OCI-LY1 (cell line): ENCODE results near the gene ETV5.

Source experiments
- H2AFZ ChIP-seq: fragments of 200-600 bp; sonication (generic), shearing (Covaris generic); 2 replicates; pipeline ENCODE4 v1.6.0; 2014; ENCODE audit warnings: antibody characterized with exemption, mild to moderate bottlenecking, low read length
- H3F3A ChIP-seq: fragments of 200-600 bp; sonication (generic), shearing (Covaris generic); 2 replicates; pipeline ENCODE4 v1.6.0; 2014; ENCODE audit warnings: mild to moderate bottlenecking, antibody characterized with exemption, low read length, moderate library complexity; ENCODE audit not compliant: insufficient read depth
- H3K27ac ChIP-seq: fragments of 200-600 bp; sonication (generic); 2 replicates; pipeline ENCODE4 v1.5.1; 2014; ENCODE audit warnings: low read length, mixed run types, mild to moderate bottlenecking, low read depth; ENCODE audit not compliant: poor library complexity, severe bottlenecking
- H3K27me3 ChIP-seq: fragments of 200-600 bp; sonication (generic); 2 replicates; pipeline ENCODE4 v1.6.0; 2014; ENCODE audit warnings: antibody characterized with exemption, mild to moderate bottlenecking, low read length, moderate library complexity; ENCODE audit not compliant: insufficient read depth
- H3K36me3 ChIP-seq: fragments of 200-600 bp; sonication (generic); 2 replicates; pipeline ENCODE4 v1.6.1; 2014; ENCODE audit warnings: mild to moderate bottlenecking, antibody characterized with exemption, low read length, moderate library complexity, mixed read lengths; ENCODE audit not compliant: insufficient read depth
- H3K4me1 ChIP-seq: fragments of 200-600 bp; sonication (generic); 2 replicates; pipeline ENCODE4 v1.5.1; 2014; ENCODE audit warnings: mild to moderate bottlenecking, low read length, moderate library complexity; ENCODE audit not compliant: insufficient read depth, severe bottlenecking
- H3K4me2 ChIP-seq: fragments of 200-600 bp; sonication (generic), shearing (Covaris generic); 2 replicates; pipeline ENCODE4 v1.6.1; 2014; ENCODE audit warnings: low read length
- H3K4me3 ChIP-seq: fragments of 200-600 bp; sonication (generic); 2 replicates; pipeline ENCODE4 v1.5.1; 2014; ENCODE audit warnings: low read length, low read depth, mild to moderate bottlenecking, mixed read lengths; ENCODE audit not compliant: poor library complexity, severe bottlenecking
- H3K79me2 ChIP-seq: fragments of 200-600 bp; shearing (Covaris generic); 2 replicates; pipeline ENCODE4 v1.6.1; 2016; ENCODE audit warnings: mixed run types, low read length, mixed read lengths; ENCODE audit not compliant: insufficient read depth
- H3K9ac ChIP-seq: fragments of 200-600 bp; sonication (generic), shearing (Covaris generic); 2 replicates; pipeline ENCODE4 v1.6.1; 2014; ENCODE audit warnings: mild to moderate bottlenecking, low read length, mixed read lengths
- H3K9me2 ChIP-seq: fragments of 200-600 bp; sonication (generic), shearing (Covaris generic); 2 replicates; pipeline ENCODE4 v1.6.1; 2014; ENCODE audit warnings: low read depth, mild to moderate bottlenecking, low read length, mixed read lengths
- H3K9me3 ChIP-seq: fragments of 200-600 bp; shearing (Covaris generic); 2 replicates; pipeline ENCODE4 v1.6.1; 2014; ENCODE audit warnings: low read length, mixed read lengths
- H4K20me1 ChIP-seq: fragments of 200-600 bp; sonication (generic), shearing (Covaris generic); 2 replicates; pipeline ENCODE4 v1.6.0; 2016; ENCODE audit warnings: mild to moderate bottlenecking, low read length; ENCODE audit not compliant: insufficient read depth
- CTCF ChIP-seq: fragments of 200-600 bp; sonication (generic), shearing (Covaris generic); IDR thresholded peaks from 2 replicates; pipeline ENCODE4 v1.5.1; 2017; ENCODE audit warnings: mild to moderate bottlenecking, antibody characterized with exemption, low read length, moderate library complexity, mixed read lengths
- EZH2 ChIP-seq: fragments of 200-600 bp; sonication (generic), shearing (Covaris generic); IDR thresholded peaks from 2 replicates; pipeline ENCODE4 v1.8.0; 2017; ENCODE audit warnings: borderline replicate concordance, mixed run types, mild to moderate bottlenecking, antibody characterized with exemption, low read length, moderate library complexity, mixed read lengths

The ETV5 gene

DNA sequence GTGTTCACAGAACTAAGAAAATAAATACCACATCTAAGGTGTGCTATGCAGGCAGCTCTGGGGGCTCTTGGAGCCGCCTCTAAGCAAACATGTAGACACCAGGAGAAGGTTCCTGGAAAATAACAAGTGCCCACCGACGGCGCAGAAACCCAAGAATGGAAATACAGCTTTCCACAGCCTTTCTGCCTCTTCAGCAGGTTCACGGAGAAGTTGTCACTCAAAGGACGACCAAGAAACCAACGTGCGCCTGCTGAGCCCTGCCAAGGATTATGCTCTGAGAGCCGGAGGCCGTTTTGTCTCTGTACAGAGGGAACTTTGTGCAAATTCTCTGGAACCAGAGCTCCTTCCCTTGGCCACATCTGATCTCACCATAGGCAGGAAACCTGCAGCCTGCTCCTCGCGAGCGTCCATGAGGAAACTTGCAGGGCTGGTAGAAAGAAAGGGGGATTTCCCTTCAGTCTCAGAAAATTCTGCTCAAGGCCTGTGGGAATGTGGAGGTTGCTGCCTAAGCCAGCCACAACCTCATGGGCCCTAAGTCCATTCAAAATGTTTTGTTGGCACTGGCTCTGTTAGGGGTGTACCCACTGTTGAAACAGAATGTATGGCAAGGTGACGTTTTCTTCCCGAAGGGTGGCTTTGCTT lies 40.6 kb upstream of the ETV5 start:
- TF ChIP-seq EZH2 (no peak), CTCF (no peak)
- Histone ChIP-seq H3K4me2 (no peak overlapping the region), H3F3A (no peaks in the 10 kb centered on the region), H4K20me1 (no peaks in the 10 kb centered on the region), H3K9me2 (no peaks in the 10 kb centered on the region), H3K27me3 (peaks cover 7% of the 10 kb centered on the region; the same call in 1 of the 2 replicates), H3K9ac (no peak overlapping the region), H3K9me3 (no peaks in the 10 kb centered on the region), H3K4me3 (no peak overlapping the region), H3K4me1 (peaks cover 31% of the 10 kb centered on the region), H2AFZ (no peak overlapping the region), H3K79me2 (no peaks in the 10 kb centered on the region), H3K36me3 (no peaks in the 10 kb centered on the region), H3K27ac (no peak overlapping the region)

DNA sequence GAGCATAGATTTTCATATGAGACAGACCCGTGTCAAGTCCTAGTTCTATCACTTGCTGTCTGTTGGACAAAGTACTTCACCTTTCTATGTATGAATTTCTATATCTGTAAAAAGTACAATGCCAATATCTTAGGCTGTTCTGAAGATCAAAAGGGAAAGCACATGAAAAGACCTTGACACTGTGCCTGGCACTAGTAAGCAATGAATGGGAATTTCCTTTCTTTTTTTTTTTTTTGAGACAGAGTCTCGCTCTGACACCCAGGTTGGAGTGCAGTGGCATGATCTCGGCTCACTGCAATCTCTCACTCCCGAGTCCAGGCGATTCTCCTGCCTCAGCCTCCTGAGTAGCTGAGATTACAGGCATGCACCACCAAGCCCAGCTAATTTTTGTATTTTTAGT lies 35.4 kb upstream of the ETV5 start:
- Histone ChIP-seq H3K36me3 (no peaks in the 10 kb centered on the region), H3K9me3 (no peaks in the 10 kb centered on the region), H3K4me2 (no peak overlapping the region), H3K27ac (no peak overlapping the region), H4K20me1 (no peaks in the 10 kb centered on the region), H2AFZ (no peak overlapping the region), H3K79me2 (no peaks in the 10 kb centered on the region), H3K4me1 (no peaks in the 10 kb centered on the region), H3K9me2 (no peaks in the 10 kb centered on the region), H3K27me3 (peaks cover 4% of the 10 kb centered on the region; the same call in 1 of the 2 replicates), H3K9ac (no peak overlapping the region), H3K4me3 (no peak overlapping the region), H3F3A (no peaks in the 10 kb centered on the region)
- TF ChIP-seq EZH2 (no peak), CTCF (no peak)

DNA sequence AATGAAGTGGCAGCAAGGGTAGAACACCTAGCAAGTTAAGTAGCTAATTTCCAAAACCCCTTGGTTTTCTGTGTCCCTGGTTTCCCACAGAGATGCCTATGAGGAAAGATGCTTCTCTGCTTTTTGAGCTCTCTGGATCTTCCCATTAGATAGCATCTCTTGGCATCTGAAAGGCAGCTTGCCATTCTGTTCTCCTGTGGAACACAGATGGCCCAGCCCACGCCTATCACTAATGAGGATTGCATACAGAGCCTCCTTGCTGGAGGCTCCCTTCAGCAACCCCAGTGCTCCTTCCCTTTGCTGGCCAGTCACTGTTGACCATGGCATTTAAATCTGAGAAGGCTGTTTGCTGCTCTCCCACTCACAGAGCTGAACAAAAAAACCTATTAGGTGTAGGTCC lies 34.4 kb upstream of the ETV5 start:
- Histone ChIP-seq H3K9ac (no peak overlapping the region), H3K27ac (no peak overlapping the region), H3K4me3 (no peak overlapping the region), H3F3A (no peaks in the 10 kb centered on the region), H3K4me1 (no peaks in the 10 kb centered on the region), H3K4me2 (no peak overlapping the region), H3K27me3 (peaks cover 4% of the 10 kb centered on the region; the same call in 1 of the 2 replicates), H3K36me3 (no peaks in the 10 kb centered on the region), H4K20me1 (no peaks in the 10 kb centered on the region), H2AFZ (no peak overlapping the region), H3K9me2 (no peaks in the 10 kb centered on the region), H3K9me3 (no peaks in the 10 kb centered on the region), H3K79me2 (no peaks in the 10 kb centered on the region)
- TF ChIP-seq CTCF (no peak), EZH2 (no peak)
